ENCODE measurements around the gene ZNF324.

The ZNF324 gene

GRCh38 chr19:58518256-58519086 is 51.6 kb downstream of the ZNF324 start:
- Histone ChIP-seq H2AFZ (ENCODE audit: low read length) (no peak overlapping the region), H4K20me1 (ENCODE audit: insufficient read depth, low read length) (no peaks in the 10 kb centered on the region), H3K27ac (ENCODE audit: low read depth, low read length, poor library complexity, severe bottlenecking) (peak overlapping the region; percentile 87), H3K4me3 (ENCODE audit: low read depth, low read length, poor library complexity, severe bottlenecking) (peak overlapping the region; percentile 74), H3K9ac (ENCODE audit: low read length) (peak overlapping the region; percentile 92), H3K27me3 (ENCODE audit: insufficient read depth, low read length) (no peaks in the 10 kb centered on the region), H3K9me3 (ENCODE audit: low read length) (no peaks in the 10 kb centered on the region), H3K4me1 (ENCODE audit: insufficient read depth, low read length, severe bottlenecking) (peaks cover 52% of the 10 kb centered on the region), H3K36me3 (ENCODE audit: insufficient read depth, low read length) (peaks cover 9% of the 10 kb centered on the region; the same call in 1 of the 2 replicates), H3F3A (ENCODE audit: insufficient read depth, low read length) (no peaks in the 10 kb centered on the region), H3K79me2 (ENCODE audit: insufficient read depth, low read length) (peaks cover 5% of the 10 kb centered on the region; the same call in 1 of the 2 replicates), H3K9me2 (ENCODE audit: low read depth, low read length) (no peaks in the 10 kb centered on the region), H3K4me2 (ENCODE audit: low read length) (peak overlapping the region; percentile 88)
- TF ChIP-seq EZH2 (IDR thresholded peaks at IDR 0.05; ENCODE audit: borderline replicate concordance, low read length) (no peak), CTCF (IDR thresholded peaks at IDR 0.05; ENCODE audit: low read length) (no peak)

GRCh38 chr19:58519087-58519354 is 52.1 kb downstream of the ZNF324 start:
- Histone ChIP-seq H3K9me2 (ENCODE audit: low read depth, low read length) (no peaks in the 10 kb centered on the region), H3K27ac (ENCODE audit: low read depth, low read length, poor library complexity, severe bottlenecking) (peak overlapping the region; percentile 87), H3K4me1 (ENCODE audit: insufficient read depth, low read length, severe bottlenecking) (peaks cover 48% of the 10 kb centered on the region), H3K4me2 (ENCODE audit: low read length) (peak overlapping the region; percentile 88), H3K4me3 (ENCODE audit: low read depth, low read length, poor library complexity, severe bottlenecking) (peak overlapping the region; percentile 74), H2AFZ (ENCODE audit: low read length) (no peak overlapping the region), H3K9me3 (ENCODE audit: low read length) (no peaks in the 10 kb centered on the region), H3K79me2 (ENCODE audit: insufficient read depth, low read length) (peaks cover 5% of the 10 kb centered on the region; the same call in 1 of the 2 replicates), H4K20me1 (ENCODE audit: insufficient read depth, low read length) (no peaks in the 10 kb centered on the region), H3K27me3 (ENCODE audit: insufficient read depth, low read length) (no peaks in the 10 kb centered on the region), H3K36me3 (ENCODE audit: insufficient read depth, low read length) (peaks cover 9% of the 10 kb centered on the region; the same call in 1 of the 2 replicates), H3F3A (ENCODE audit: insufficient read depth, low read length) (no peaks in the 10 kb centered on the region), H3K9ac (ENCODE audit: low read length) (peak overlapping the region; percentile 92)
- TF ChIP-seq EZH2 (IDR thresholded peaks at IDR 0.05; ENCODE audit: borderline replicate concordance, low read length) (no peak), CTCF (IDR thresholded peaks at IDR 0.05; ENCODE audit: low read length) (no peak)

- Histone ChIP-seq H3K4me2 (ENCODE audit: low read length) (peak within 1 kb of the TSS; percentile 88), H3K27ac (ENCODE audit: low read depth, low read length, poor library complexity, severe bottlenecking) (peak within 1 kb of the TSS; percentile 87), H3K27me3 (ENCODE audit: insufficient read depth, low read length) (no peaks in the 10 kb centered on the region), H3K4me1 (ENCODE audit: insufficient read depth, low read length, severe bottlenecking) (peaks cover 45% of the 10 kb centered on the region), H3K79me2 (ENCODE audit: insufficient read depth, low read length) (peaks cover 2% of the 10 kb centered on the region; the same call in 1 of the 2 replicates), H4K20me1 (ENCODE audit: insufficient read depth, low read length) (no peaks in the 10 kb centered on the region), H3K4me3 (ENCODE audit: low read depth, low read length, poor library complexity, severe bottlenecking) (peak within 1 kb of the TSS; percentile 74), H3K9ac (ENCODE audit: low read length) (peak within 1 kb of the TSS; percentile 92), H3K9me2 (ENCODE audit: low read depth, low read length) (no peaks in the 10 kb centered on the region), H3K9me3 (ENCODE audit: low read length) (no peaks in the 10 kb centered on the region), H3K36me3 (ENCODE audit: insufficient read depth, low read length) (peaks cover 9% of the 10 kb centered on the region; the same call in 1 of the 2 replicates), H2AFZ (ENCODE audit: low read length) (no peak within 1 kb of the TSS), H3F3A (ENCODE audit: insufficient read depth, low read length) (no peaks in the 10 kb centered on the region)
- TF ChIP-seq EZH2 (IDR thresholded peaks at IDR 0.05; ENCODE audit: borderline replicate concordance, low read length), result no peak
- TF ChIP-seq CTCF (IDR thresholded peaks at IDR 0.05; ENCODE audit: low read length), result peak; percentile 72
Observed at GRCh38 chr19:58519355-58520256, 52.7 kb downstream of the ZNF324 start, which contains the start of gene ZBTB45. Gene ZBTB45, minus strand, starts transcription at chr19:58519810. Its CDS starts 2,137 bp downstream, at chr19:58517673.

Data from OCI-LY1 (cell line).